GM12864 (cell line): ENCODE measurements around the gene SUCLG2.

ENCODE experiments used
- DNase-seq: peaks from one replicate; pipeline ENCODE4 v3.0.0-alpha.2; 2011; ENCODE audit warnings: low read depth
- H3K4me3 ChIP-seq: 2 replicates; pipeline ENCODE4 v1.5.1; 2011; ENCODE audit warnings: mild to moderate bottlenecking, low read depth, low read length, control low read depth
- TF ChIP-seq, protein P1 (sequence below): IDR thresholded peaks from 2 replicates; pipeline ENCODE4 v1.5.1; 2011; ENCODE audit warnings: low read depth, mild to moderate bottlenecking, moderate library complexity, low read length, control low read depth, inconsistent platforms; ENCODE audit errors: missing control alignments

Gene SUCLG2

DNA sequence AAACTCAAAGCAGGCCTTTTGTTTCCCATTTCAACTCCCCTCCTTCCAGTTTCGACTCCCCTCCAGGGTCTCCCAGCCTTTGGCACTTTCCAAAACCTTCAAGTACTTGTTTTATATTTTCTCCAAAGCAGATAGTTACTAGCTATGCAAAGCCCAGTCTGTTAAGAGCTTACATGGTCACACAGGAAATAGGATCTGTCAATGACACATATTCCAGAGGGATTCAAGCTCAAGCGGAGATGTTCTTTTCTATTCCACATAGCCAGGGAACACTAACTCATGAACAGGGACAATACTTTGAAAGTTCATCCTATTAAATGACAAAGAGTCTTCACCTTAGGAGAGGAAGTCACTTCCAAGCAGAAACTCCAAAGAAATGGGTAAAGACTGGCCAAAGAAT is 18.6 kb downstream of the SUCLG2 start:
- no peak overlapping the region for H3K4me3 ChIP-seq
- TF ChIP-seq, protein P1, sequence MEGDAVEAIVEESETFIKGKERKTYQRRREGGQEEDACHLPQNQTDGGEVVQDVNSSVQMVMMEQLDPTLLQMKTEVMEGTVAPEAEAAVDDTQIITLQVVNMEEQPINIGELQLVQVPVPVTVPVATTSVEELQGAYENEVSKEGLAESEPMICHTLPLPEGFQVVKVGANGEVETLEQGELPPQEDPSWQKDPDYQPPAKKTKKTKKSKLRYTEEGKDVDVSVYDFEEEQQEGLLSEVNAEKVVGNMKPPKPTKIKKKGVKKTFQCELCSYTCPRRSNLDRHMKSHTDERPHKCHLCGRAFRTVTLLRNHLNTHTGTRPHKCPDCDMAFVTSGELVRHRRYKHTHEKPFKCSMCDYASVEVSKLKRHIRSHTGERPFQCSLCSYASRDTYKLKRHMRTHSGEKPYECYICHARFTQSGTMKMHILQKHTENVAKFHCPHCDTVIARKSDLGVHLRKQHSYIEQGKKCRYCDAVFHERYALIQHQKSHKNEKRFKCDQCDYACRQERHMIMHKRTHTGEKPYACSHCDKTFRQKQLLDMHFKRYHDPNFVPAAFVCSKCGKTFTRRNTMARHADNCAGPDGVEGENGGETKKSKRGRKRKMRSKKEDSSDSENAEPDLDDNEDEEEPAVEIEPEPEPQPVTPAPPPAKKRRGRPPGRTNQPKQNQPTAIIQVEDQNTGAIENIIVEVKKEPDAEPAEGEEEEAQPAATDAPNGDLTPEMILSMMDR = no peak
- DNase-seq = no peak

DNA sequence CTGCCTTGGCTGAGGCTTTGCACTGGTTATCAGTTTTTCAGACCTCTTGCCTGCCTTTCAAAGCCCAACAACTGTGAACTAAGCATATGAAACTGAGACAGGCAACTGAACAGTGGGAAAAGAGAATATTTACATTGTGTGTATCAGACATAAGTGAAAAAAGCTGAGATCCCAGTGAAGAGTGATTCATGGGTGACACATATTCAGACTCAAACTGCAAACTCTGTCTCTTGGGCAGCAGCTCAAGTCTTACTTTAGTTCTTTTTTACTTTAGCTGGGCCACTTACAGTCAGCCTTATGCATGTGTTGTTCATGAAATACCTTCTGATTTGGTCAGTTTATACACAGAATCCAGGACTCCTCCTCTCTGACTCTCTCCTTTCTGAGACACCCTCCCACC is 19.2 kb downstream of the SUCLG2 start:
- TF ChIP-seq, protein P1 = no peak
- H3K4me3 ChIP-seq = no peak overlapping the region
- DNase-seq = no peak

DNA sequence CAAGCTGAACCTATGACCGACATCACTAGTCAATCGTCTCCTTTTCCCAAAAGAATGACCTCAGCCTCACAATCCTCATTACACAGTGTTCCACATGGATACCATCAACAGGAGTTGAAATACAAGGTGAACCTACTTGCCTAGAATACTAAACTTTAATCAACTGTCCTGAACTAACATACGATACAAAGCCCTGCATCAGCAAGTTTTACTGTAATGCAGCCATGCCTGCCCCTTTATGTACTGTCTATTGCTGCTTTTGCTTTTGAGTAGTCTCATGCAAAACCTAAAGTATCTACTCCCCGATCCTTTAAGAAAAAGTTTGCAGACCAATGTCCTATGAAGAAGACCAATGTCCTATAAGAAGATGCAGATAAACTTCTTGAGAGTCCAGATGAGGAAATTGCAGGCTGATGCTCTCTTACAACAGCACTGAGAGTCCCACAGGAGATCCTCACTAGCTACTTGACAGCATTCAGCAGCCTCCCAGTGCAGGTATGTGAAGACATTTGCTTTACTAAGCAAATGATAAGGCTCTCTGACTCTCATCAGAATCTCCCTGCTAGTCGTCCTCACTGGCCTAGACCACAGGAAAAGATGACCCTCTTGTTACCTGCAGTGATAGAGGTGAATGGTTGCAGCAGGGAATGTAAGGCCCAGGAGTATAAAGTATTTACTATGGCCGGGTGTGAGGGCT is 23.6 kb downstream of the SUCLG2 start:
- TF ChIP-seq, protein P1 = no peak
- H3K4me3 ChIP-seq = no peak overlapping the region
- no peak for DNase-seq

DNA sequence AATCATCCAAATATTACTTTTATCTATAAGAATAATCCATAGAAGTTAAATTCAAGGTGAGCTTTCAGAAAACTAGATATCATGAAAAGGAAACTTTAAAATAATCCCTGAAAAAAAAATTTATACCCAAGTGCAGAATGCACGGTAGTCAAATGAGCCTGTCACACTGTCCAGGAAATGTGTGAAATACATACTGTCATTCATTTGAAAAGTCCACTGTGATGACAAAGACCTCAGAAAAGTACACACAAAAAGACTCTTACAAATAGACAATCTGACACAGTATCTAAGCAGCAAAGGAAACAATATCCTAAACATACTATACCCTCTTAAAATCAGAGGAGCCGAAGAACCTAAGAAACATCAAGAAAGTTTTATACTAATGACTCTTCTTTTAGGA is 29.7 kb downstream of the SUCLG2 start:
- H3K4me3 ChIP-seq = no peak overlapping the region
- no peak for DNase-seq
- TF ChIP-seq, protein P1 = no peak

GRCh38 chr3:67624078-67624477 is 30.3 kb downstream of the SUCLG2 start:
- H3K4me3 ChIP-seq = no peak overlapping the region
- DNase-seq = no peak
- TF ChIP-seq, protein P1 = no peak

GRCh38 chr3:67622652-67623051 is 31.8 kb downstream of the SUCLG2 start:
- TF ChIP-seq, protein P1 = no peak
- no peak for DNase-seq
- H3K4me3 ChIP-seq = no peak overlapping the region

DNA sequence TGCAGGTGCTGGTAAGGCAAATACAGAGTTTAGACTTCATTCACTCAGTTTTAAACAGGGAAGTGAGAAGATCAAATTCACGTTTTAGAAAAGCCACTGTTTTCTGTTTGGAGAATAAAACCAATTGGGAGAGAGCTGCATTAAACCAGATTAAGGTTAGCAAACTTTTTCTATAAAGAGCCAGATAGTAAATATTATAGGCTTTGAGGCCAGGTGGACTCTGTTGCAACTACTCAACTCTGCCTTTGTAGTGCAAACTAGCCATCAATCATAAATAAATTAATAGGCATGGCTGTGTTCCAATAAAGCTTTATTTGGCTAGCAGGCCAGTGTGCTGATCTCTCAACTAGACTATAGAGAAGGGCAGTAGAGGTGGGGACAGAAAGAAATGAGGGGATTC is 33.5 kb downstream of the SUCLG2 start:
- DNase-seq = no peak
- TF ChIP-seq, protein P1 = no peak

More for the DNA sequence above, 33.5 kb downstream of the SUCLG2 start:
- H3K4me3 ChIP-seq = no peak overlapping the region
